HK-2 (cell line): Measurements from ENCODE around the gene TMEM18.

Experiments
- DNase-seq: peaks from one replicate; pipeline ENCODE4 v3.0.0-alpha.2; 2018; ENCODE audit not compliant: unreplicated experiment

Gene TMEM18

DNA sequence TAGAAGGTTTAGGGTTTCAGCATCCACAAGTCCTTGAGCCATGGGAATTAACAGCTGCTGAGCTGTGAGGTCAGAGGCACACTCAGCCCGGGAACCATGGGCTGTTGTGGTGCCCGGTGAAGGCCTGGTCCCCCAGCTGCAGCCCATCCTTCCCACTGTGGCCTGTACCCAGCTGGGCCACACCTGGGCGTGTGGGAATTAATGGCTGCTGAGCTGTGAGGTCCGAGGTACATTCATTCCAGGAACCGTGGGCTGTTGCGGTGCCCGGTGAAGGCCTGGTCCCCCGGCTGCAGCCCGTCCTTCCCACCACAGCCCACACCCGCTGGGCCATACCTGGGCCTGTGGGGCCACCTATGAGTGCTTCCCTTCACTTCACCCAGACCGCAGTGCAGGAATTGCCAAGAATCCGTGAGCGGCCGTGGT, 25.2 kb downstream of the TMEM18 start:
- no peak for DNase-seq

DNA sequence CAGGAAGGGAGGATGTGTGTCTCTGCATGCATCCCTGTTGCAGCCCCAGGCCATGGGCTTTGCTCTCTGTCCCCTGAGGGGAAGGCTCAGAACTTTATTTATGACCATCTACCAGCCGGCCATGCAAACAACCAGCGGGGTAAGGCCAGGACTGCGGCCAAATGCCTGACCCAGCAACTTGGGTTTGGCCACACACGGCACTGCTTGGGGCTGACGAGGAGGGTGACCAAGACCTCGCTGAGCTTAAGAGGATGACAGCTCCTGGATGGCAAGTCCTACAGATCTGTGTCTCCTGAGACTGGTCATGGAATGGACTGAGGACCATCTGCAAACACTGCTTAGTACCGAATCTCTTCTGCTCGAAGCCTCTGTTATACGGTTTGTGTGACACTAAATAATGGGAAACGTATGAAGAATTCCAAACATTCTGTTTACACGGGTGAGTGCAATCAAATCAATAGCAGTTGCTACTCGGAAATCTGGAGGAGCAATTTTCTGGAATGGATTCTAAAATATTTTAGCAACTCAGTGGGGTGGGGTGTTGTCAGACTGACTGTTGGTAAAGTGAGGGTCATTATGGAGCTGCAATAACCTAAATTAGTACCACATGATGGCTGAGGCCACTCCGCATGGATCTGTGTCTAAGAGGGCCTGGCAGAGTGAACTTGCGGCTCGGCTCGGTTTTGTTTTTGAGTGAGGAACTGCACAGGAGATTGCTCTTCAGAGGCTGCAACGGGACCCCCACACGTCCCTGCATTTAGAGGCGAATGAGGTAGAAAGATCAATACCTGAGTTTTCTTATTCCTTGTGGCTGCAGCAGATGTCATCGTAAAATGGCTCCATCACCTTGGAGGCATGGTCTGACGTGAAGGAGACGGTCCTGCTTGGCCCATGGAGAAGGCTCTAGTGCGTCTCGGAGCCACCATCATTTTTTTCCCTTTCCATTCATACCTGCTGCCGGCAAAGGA, 26.6 kb downstream of the TMEM18 start:
- no peak for DNase-seq

- no peak for DNase-seq
Observed at GRCh38 chr2:649426-650342, 27.5 kb downstream of the TMEM18 start.

DNA sequence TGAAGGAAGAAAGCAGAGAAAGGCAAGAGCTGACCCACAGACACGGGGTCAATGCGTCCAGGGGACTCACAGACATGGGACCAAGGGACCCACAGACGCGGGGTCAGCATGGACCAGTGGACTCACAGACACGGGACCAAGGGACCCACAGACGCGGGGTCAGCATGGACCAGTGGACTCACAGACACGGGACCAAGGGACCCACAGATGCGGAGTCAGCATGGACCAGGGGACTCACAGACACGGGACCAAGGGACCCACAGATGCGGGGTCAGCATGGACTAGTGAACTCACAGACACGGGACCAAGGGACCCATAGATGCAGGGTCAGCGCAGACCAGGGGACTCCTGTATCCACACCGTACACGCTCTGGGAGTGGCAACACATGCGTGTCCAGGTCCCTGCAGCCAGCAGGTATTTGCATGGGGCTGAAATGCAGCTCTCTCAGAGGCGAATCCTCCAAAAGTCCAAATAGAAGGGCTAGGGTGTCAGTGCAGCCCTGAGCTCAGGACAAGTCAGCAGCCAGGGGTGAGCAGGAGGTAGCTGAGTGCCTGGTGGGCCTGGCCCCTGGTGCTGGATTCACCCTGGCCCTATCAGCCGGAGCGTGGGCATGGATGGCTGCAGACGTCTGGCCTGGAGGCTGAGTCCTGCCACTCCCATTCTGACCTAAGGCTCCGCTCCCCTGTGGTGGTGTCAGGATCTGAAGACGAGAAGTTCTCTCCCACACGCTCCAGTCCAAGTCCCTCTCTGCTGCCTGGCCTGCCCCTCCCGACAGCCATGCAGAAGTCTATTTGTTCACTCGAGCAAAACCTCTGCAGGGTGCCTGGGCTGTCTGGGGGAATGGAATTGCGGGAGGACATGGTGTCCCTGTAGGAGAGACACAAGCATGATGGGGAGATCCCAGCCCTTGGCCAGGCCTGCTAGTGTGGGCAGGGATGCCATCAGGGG, 28.5 kb downstream of the TMEM18 start:
- DNase-seq, result no peak

DNA sequence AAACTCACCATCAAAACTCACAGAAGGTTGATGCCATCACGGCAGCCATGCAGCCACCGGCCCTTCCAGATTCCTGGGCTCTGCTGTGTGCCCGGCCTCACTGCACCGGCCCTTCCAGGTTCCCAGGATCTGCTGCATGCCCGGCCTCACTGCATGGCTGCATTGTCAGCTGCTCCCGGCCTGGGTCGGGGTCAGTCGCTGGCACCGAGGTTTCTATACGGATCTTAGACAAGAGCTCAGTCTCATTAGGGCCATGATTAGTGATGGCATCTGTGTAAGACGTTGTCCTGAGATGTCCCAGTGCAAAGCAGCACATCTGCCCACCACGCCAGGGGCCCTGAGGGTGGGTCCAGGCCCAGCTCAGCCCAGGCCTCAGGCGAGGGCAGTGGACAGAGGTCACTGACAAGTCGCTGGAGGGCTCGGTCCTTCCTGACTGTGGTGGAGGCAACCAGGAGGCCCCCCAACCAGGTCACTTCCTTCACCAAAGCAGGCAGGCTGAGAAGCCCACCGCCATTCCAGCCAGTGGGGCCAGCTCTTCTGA, 29.4 kb downstream of the TMEM18 start:
- DNase-seq, result no peak

DNA sequence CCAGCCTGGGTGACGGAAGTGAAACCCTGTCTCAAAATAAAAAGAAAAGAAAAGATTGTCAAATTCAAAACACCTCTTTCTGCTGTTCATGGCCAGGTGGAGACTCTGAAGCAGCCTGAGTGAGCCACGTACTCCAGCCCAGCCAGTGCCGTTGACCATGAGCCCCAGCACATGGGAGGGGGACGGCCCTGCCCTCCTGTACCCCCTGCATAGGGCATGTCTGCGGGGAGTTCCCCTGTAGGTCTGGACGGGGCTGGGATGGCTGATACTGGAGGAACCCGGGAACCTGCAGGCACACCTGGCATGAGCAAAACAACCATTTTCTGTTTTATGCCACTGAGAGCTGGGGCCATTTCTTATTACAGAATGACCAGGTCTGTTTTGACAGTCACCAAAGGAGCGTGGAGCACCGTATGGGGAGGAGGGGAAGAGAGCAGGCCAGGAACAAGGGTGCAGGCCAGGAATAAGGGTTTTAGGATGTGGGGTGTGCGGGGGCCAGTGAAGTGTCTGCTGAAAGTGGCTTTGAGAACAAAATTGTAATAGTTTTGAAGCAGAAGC, 30.1 kb downstream of the TMEM18 start:
- DNase-seq, result no peak

GRCh38 chr2:644871-645270, 32.3 kb downstream of the TMEM18 start:
- DNase-seq, result no peak

- DNase-seq, result no peak
Observed at GRCh38 chr2:643761-644160, 33.4 kb downstream of the TMEM18 start.

DNA sequence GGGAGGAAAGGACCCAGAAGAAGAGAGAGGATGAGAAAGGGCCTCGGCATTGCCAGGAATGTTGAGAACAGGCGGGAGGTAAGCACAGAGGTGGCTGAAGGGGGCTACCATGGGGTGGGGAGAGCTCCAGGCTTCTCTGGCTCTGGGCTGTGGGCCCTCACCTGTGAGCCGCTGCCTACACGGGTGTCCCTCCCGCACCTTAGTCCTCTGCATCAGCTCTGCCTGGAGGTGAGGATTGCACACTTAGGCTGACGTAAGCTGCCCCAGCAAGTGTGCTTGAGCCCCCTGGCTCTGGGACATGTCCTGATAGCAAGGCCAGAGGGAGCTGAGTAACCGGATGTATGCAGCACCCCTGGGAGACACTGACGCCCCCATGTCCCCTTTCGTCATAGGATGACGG, 33.9 kb downstream of the TMEM18 start:
- DNase-seq, result no peak

DNA sequence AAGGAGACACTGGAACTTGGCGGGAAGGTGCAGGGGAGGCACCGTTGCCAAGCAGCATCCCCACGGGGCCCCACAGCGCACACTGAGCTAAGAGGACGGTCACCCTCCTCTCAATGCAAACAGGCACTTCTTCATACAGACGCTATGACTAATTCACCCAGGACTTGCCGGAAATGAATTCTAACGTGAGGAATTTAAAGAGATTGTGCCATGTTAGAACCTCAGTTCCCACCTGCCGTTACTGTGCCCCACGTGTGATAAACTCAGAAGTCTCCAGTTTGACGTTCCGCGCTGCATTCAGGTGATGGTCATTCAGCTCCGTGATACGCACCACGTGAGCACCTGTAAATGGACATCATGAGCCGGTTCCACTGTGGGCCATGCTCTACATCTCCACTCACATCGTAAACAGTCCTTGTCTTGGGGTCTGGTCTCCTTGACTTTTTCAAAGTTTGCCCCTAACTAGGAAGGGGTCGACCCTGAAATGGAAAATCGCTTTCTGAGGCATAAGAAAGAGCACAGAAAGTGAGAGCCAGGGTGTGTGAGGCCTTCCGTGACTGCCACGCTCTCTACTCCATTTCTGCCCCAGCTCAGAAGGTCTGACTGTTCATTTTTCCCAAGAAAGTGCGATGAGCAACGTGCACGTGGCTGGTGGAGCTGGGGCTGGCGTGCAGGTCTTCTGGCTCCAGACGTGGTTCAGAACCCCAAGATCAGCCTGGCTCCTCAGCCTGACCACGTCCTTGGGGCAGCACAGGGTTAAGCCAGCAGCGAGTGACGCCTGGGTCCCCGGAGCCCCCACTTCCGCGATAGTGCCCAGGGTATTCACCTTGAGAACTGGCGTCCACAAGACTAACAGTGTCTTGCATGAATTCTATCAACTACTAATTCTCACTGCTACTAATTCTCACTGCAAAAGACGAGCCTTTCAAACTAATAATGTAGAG, 35.1 kb downstream of the TMEM18 start:
- no peak for DNase-seq

- DNase-seq, result no peak
Observed at GRCh38 chr2:641164-641871, 35.9 kb downstream of the TMEM18 start.

DNA sequence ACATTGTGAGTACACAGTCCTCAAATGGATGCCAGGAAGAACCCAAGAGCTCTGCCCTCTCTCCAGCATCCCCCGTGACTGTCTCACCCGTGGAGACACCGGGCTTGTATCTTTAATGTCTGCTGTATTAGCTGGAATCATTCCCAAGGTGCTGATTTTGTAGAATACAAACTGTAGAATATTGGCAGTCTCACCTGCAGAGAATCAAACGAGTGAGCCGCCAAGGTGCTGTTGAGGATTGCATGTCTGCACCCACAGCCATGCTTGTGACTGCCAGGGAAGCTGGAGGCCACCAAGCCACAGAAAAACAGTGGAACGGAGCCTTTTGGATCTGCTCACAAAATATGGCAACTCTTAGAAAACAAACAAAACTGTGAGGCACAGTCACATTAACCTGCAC, 37.5 kb downstream of the TMEM18 start:
- no peak for DNase-seq

DNA sequence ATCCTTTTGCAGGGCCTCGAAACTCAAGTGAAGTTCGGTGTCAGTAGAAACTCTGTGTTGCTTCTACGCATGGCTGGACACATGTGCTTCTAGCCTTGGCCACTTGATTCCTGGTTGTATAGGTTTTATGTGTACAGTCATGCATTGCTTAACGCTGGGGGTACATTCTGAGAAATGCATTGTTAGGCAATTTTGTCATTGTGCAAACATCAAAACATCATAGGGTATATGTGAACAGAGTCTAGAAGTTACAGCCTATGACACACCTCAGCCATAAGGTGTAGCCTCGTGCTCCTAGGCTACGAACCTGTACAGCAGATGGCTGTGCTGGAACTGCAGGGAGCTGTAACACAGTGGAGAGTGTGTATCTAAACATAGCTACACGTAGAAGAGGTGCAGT, 39.4 kb downstream of the TMEM18 start:
- DNase-seq, result no peak

DNA sequence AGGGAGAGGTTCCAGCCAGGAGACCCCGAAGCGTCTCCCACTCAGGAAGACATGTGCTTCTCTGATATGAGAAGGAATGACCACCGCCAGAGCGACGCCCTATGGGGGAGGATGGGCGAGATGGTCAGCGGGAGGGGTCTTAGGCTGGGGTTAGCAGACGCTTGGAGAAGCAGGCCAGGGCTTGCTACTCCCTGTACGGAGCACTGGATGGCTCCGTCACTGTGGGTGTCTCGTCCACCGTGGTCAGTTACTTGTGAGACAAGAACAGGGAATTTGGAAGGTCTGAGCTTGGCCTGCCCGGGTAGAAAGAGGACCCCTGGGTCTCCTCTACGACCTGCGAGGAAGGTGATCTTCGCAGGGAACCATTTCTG, 39.8 kb downstream of the TMEM18 start:
- DNase-seq, result no peak

DNA sequence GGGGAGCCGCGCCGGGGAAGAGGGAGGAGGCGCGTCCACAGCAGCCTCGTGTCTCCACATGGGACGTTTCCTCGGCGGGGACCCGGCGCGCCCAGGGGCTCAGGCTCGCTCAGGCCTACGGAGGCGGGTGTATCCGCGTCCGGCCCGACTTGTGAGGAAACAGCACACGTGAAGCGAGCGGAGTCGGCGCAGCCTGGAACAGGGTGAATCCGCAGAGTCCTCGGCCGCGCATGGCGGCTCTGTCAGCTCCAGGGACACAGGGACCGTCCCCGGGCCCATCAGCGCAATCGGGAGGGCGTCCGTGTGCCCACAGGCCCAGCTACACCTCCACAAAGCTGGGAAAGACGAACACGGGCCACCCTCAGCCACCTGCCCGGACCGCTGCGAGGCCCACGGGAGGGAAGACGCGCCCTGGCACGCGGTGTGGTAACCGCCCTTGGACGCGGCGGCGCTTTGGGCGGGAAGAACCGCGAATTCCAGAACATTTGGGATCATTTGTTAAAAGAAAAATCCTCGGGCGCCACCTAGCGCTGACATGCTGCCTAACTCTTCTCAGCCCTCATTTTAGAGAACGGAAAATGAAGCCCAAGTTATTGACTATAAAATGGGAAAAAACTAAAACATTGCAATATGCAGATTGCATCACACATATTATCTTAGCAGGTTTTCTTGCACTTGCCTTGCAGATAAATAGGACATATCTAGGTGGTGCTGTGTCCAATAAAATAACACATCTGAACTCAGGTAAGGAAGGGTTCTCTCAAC, 40.4 kb downstream of the TMEM18 start:
- peak; percentile 60 for DNase-seq

DNA sequence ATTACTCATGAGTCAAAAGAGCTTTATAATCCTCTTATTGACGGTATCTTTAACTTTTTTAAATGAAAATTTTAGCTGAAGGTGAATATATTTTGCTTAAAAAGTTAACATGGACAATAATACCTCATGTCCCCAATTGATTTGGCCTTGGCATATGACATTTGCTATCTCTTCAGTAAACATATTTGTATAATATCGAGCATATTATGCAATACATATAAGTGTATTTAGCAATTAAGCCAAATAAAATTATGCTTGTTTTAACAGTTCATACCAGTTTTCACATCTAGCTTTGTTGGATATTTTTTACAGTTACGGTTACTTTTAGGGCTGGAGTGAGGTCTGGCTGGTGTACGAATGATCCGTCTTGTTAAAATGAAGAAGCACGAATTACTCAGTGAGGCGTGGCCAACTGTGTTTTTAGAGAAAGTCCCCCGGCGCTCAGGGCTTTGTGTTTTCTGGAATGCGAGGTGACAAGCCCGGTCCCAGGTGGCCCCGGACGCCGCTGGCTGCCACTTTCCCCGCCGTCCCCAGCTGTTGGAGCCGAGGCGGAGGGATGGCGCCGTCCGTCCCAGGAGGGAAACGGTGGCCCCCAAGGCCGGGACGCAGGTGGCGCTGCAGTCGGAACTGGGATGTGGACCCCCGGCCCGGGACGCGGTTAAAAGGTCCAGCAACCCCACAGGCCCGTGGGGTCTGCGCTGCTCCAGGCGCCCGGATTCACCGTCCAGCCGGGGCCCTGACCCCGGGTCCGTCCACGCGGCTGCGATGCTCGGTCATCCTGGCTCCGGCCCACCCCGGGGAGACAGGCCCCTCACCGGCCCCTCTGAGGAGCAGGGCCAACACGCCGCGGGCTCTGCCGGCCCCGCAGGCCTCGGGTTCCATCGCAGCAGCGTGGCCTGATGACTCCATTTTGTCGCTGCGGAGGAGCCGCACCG, 41.3 kb downstream of the TMEM18 start:
- DNase-seq, result no peak
